Lung (tissue), 12 donors: ENCODE results near the gene CACNA1D. TPM values are rescaled to one million over a fixed set of nuclear protein-coding genes. Genes with fewer than 3 reads are reported as not detected.

ENCODE experiments used
- ATAC-seq: fragments of 200-7000 bp; cut with Tn5 transposase; one replicate; pipeline ENCODE4 v1.9.1; 2020; ENCODE audit warnings: moderate number of reproducible peaks; ENCODE audit not compliant: insufficient read depth, low FRiP score
- DNase-seq, 3 donors: peaks; one replicate each; pipeline ENCODE4 v3.0.0-alpha.2; 2013 to 2017
- H3K27ac ChIP-seq, 2 donors: one replicate each; pipeline ENCODE4 v1.5.1; 2013; ENCODE audit warnings: mild to moderate bottlenecking in 2 of 2, moderate library complexity in 2 of 2, control low read depth in 1 of 2, inconsistent platforms in 1 of 2, low read depth in 1 of 2, low read length in 1 of 2
- H3K27me3 ChIP-seq, 3 donors: one replicate each; pipeline ENCODE4 v1.5.1; 2013; ENCODE audit warnings: low read length in 2 of 3; ENCODE audit not compliant: control insufficient read depth in 3 of 3, insufficient read depth in 3 of 3
- H3K36me3 ChIP-seq, 4 donors: one replicate each; pipeline ENCODE4 v1.5.1; 2013; ENCODE audit warnings: low read length in 4 of 4, mild to moderate bottlenecking in 1 of 4, moderate library complexity in 1 of 4; ENCODE audit not compliant: control insufficient read depth in 4 of 4, insufficient read depth in 4 of 4
- H3K4me1 ChIP-seq, 5 donors: one replicate each; pipeline ENCODE4 v1.5.1; 2013; ENCODE audit warnings: low read length in 5 of 5, mild to moderate bottlenecking in 2 of 5, moderate library complexity in 1 of 5; ENCODE audit not compliant: control insufficient read depth in 5 of 5, insufficient read depth in 5 of 5
- H3K4me3 ChIP-seq: one replicate; pipeline ENCODE4 v1.5.1; 2013; ENCODE audit warnings: mild to moderate bottlenecking, control low read depth, moderate library complexity
- H3K9ac ChIP-seq, 2 donors: one replicate each; pipeline ENCODE4 v1.5.1; 2013; ENCODE audit warnings: low read length in 2 of 2, control low read depth in 1 of 2; ENCODE audit not compliant: insufficient read depth in 1 of 2
- H3K9me3 ChIP-seq, 4 donors: one replicate each; pipeline ENCODE4 v1.5.1; 2013; ENCODE audit warnings: low read length in 3 of 4, mild to moderate bottlenecking in 1 of 4, moderate library complexity in 1 of 4; ENCODE audit not compliant: control insufficient read depth in 4 of 4, insufficient read depth in 3 of 4
- WGBS, 2 donors: extraction: QIAGEN DNeasy Blood & Tissue Kit; methylation state at CpG; one replicate each; pipeline ENCODE4 v1.1.7; 2013; 5-methylcytosine and 5-hydroxymethylcytosine counted together
- polyA plus RNA-seq, 2 donors: library from polyadenylated mRNA; stranded (reverse); fragments of 200-250 nt; gene quantifications; one replicate each; pipeline ENCODE4 v1.2.1, GENCODE V29; 2013
- total RNA-seq, 2 donors: library from RNA; depleted of rRNA in 1 of 2; stranded (reverse); fragments of >200 nt in 1 of 2; gene quantifications; one replicate each; pipeline ENCODE4 v1.2.1, GENCODE V29; 2014 to 2021
- TF ChIP-seq, protein P1 (sequence below): IDR thresholded peaks from 2 replicates; pipeline ENCODE4 v1.5.1; 2012; ENCODE audit warnings: mild to moderate bottlenecking; ENCODE audit errors: control extremely low read depth, extremely low read depth
- donor health status: control.
- donor health status: control.
- donor health status: Bipolar disorder and iron deficiency.
- donor health status: healthy.
- donor health status: DM: yes; HTN: yes; CAD: no.

Gene CACNA1D
- total and polyA plus RNA-seq, 4 donors: 2.7 to 96.8 (median 23.1) TPM

DNA sequence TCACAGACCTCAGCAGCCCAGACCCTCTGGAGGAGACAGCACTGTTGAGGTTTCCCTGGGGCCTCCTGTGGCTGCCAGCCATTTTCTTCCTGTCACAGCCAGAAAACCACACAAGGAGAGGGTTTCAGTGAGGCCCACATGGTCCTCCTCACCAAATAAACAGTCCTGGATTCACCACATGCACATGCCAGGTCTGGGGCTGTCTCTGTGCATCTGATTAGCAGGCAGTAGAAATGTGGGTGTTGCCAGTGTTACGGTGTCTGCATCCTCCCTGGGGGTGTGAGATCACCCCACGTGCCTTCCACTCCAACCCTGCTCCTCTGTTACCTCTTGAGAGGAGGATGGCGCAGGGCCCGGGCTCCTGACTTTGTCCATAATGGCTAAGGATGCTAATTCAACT, 211.4 kb downstream of the CACNA1D start:
- H3K36me3 ChIP-seq: peaks cover 0 to 32% (median 7%) of the 10 kb centered on the region in 4 donors
- WGBS, 2 donors: 51 to 53% methylated on average over 4 of the region's 4 CpGs
- H3K4me3 ChIP-seq: no peak overlapping the region
- TF ChIP-seq, protein P1, sequence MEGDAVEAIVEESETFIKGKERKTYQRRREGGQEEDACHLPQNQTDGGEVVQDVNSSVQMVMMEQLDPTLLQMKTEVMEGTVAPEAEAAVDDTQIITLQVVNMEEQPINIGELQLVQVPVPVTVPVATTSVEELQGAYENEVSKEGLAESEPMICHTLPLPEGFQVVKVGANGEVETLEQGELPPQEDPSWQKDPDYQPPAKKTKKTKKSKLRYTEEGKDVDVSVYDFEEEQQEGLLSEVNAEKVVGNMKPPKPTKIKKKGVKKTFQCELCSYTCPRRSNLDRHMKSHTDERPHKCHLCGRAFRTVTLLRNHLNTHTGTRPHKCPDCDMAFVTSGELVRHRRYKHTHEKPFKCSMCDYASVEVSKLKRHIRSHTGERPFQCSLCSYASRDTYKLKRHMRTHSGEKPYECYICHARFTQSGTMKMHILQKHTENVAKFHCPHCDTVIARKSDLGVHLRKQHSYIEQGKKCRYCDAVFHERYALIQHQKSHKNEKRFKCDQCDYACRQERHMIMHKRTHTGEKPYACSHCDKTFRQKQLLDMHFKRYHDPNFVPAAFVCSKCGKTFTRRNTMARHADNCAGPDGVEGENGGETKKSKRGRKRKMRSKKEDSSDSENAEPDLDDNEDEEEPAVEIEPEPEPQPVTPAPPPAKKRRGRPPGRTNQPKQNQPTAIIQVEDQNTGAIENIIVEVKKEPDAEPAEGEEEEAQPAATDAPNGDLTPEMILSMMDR: no peak
- no peaks in the 10 kb centered on the region for H3K27me3 ChIP-seq
- H3K4me1 ChIP-seq: peaks cover 0 to 43% (median 26%) of the 10 kb centered on the region in 5 donors
- H3K9ac ChIP-seq: no peak overlapping the region
- no peaks in the 10 kb centered on the region for H3K9me3 ChIP-seq
- no peak overlapping the region for H3K27ac ChIP-seq
- no peak for ATAC-seq
- peak; percentile 29 to 35 (median 31) for DNase-seq

DNA sequence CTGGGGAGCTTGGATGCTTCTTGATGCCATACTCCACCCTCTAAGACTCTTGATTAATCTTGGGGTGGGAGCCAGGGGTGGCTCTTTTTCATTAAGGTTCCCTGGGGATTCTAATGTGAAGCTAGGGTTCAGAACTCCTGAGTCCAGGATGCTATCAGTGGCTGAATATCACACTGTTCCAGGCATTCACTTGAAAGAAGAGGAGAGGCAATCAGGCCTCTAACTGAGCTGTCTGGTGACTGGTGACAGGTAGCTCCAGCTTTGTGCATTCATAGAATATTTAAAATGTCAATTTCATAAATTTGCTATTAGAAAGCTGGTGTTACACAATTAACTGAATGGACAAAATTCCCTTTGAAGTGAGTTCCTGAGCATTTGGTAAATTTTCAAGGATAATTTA, 212.8 kb downstream of the CACNA1D start:
- DNase-seq (no peak), ATAC-seq (no peak)
- Histone ChIP-seq H3K4me1 (peaks cover 0 to 43% (median 26%) of the 10 kb centered on the region in 5 donors), H3K27me3 (no peaks in the 10 kb centered on the region), H3K27ac (peak overlapping the region in 1 of 2 donors; percentile 41), H3K36me3 (peaks cover 0 to 36% (median 6%) of the 10 kb centered on the region in 4 donors), H3K9me3 (no peaks in the 10 kb centered on the region), H3K4me3 (no peak overlapping the region), H3K9ac (no peak overlapping the region)
- TF ChIP-seq, protein P1: no peak

DNA sequence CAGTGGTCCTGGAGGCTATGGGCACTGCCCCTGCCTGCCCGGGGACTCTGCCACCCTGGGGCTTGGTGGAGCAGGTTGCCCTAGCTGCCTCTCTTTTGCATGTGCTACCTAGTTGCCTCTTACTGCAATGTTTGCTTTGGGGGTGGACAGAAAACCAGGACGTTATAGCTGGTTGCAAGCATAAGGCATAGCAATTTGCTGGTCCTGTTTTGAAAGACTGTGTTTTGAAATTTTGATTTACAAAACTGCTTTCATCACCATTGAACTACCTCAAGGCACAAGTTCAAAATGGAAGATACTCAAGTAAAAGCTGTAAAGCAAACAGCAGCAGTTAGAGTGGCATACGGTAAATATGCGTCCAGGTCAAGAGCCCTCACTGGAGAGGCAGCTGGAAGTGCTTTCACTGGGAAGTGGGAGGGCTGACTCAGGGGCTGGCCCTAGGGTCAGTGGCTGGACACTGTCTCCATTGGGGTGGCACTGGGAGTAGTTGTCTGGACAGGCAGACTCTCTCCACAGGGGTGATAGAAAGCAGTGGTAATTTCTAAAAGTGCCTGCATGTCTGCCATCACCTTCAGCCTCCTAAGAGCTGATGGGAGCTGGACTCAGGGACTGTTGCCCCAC, 213.7 kb downstream of the CACNA1D start:
- TF ChIP-seq, protein P1: no peak
- Histone ChIP-seq H3K27me3 (no peaks in the 10 kb centered on the region), H3K4me3 (no peak overlapping the region), H3K9ac (no peak overlapping the region), H3K9me3 (no peaks in the 10 kb centered on the region), H3K36me3 (peaks cover 0 to 30% (median 3%) of the 10 kb centered on the region in 4 donors), H3K4me1 (peaks cover 0 to 43% (median 26%) of the 10 kb centered on the region in 5 donors), H3K27ac (peak overlapping the region in 1 of 2 donors; percentile 69)
- DNase-seq (peak; percentile 27 to 45 (median 35)), ATAC-seq (peak; percentile 60)
- WGBS, 2 donors: 41 to 42% methylated on average over 4 of the region's 4 CpGs

DNA sequence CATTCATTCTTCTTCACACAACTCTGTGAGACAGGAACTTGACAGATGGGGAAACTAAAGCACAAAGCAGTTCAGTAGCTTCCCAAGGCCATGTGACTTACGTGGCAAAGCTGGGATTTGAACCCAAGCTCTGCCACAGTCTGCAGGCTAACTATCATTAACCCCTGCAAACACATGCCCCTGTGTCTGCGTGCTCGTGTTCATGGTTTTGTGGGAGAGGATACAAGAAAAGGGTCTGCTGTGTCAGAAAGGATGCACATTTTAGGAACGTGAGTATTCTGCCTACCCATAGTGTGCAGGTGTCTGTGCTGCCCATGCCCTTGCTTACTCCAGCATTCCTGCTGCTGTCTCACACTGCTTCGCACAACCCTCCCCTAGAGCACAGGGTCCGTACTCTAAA, 214.8 kb downstream of the CACNA1D start:
- TF ChIP-seq, protein P1: no peak
- peaks cover 0 to 24% (median 2%) of the 10 kb centered on the region in 4 donors for H3K36me3 ChIP-seq
- no peaks in the 10 kb centered on the region for H3K27me3 ChIP-seq
- DNase-seq: no peak
- no peaks in the 10 kb centered on the region for H3K9me3 ChIP-seq
- peak overlapping the region in 1 of 2 donors; percentile 42 for H3K27ac ChIP-seq
- no peak overlapping the region for H3K9ac ChIP-seq
- peaks cover 0 to 43% (median 26%) of the 10 kb centered on the region in 5 donors for H3K4me1 ChIP-seq
- ATAC-seq: no peak
- H3K4me3 ChIP-seq: no peak overlapping the region
- WGBS, 2 donors: 78 to 85% methylated on average over 6 of the region's 6 CpGs
